H1 (cell line): ENCODE data around the gene AQP7. TPM values are rescaled to one million over a fixed set of nuclear protein-coding genes. Genes with fewer than 3 reads are reported as not detected.

Experiments used
- CBX5 ChIP-seq: fragments of 300-800, 300-1000 bp; sonication (generic); IDR thresholded peaks from 2 replicates; pipeline ENCODE4 v1.7.1; 2016; ENCODE audit warnings: antibody characterized with exemption, low read length, low read depth
- CREB1 ChIP-seq: IDR thresholded peaks from 2 replicates; pipeline ENCODE4 v1.6.1; 2012; ENCODE audit warnings: inconsistent platforms
- EP300 ChIP-seq, 2 experiments: IDR thresholded peaks; 1 replicate in 1 of 2; 2 replicates in 1 of 2; pipeline ENCODE4 v1.6.1; 2011 to 2012; ENCODE audit warnings: low read depth in 2 of 2, low read length in 2 of 2, mild to moderate bottlenecking in 2 of 2, borderline replicate concordance in 1 of 2, inconsistent platforms in 1 of 2, moderate library complexity in 1 of 2
- ZNF274 ChIP-seq: IDR thresholded peaks from 2 replicates; pipeline ENCODE4 v1.7.0; 2012; ENCODE audit warnings: low read length, borderline replicate concordance; ENCODE audit errors: extremely low read depth
- polyA plus RNA-seq, 7 experiments: library from polyadenylated mRNA; depleted of rRNA in 3 of 7; stranded (reverse) in 5 of 7; unstranded in 2 of 7; fragments of >200 nt in 5 of 7; fragments of 200-250 nt in 2 of 7; gene quantifications; 1 replicate in 5 of 7; 2 replicates in 1 of 7; 4 replicates in 1 of 7; pipeline versions ENCODE4 v1.2.1 to v1.2.3, GENCODE V29; 2011 to 2013; ENCODE audit warnings: missing spikeins in 2 of 7, mixed read lengths in 2 of 7
- total RNA-seq: library from RNA; stranded (reverse); fragmentation: NEBNext Ultra II Directional; extraction: Animal tissue kit (Norgen Biotek cat#: 25700); gene quantifications from 2 replicates; pipeline ENCODE4 v1.2.1, GENCODE V29; 2021

AQP7 gene
- total and polyA plus RNA-seq, 2 of the 8 experiments (the other 6 are each of a cell fraction or from before 2014, with no cell fraction given), result not detected

DNA sequence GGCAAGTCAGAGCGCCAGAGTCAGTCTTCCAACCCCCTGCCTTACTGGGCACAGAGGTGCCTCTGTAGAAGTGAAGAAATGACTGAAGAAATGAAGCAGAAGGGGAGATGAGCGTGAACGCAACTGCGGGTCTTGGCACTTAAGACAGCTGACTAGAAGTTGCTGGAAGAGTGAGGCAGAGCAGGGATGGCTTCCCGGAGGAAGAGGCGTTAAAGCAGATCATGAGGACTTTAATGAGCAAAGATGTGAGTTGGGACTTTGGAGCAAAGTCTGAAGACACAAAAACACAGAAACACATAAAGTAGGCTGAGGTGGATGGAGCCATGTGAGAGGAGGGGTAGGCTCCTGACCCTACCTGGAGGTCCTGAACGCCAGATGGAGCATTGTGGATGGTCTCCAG lies 37.8 kb upstream of the AQP7 start (continued):
- no peak for TF ChIP-seq CBX5
- TF ChIP-seq ZNF274, result no peak
- no peak for TF ChIP-seq CREB1
- TF ChIP-seq EP300 (IDR thresholded peaks at IDR 0.05; ENCODE audit: borderline replicate concordance in 1 of 2, low read depth in 2 of 2, low read length in 2 of 2), result no peak
